ENCODE results near the gene HSD17B2.

DNA sequence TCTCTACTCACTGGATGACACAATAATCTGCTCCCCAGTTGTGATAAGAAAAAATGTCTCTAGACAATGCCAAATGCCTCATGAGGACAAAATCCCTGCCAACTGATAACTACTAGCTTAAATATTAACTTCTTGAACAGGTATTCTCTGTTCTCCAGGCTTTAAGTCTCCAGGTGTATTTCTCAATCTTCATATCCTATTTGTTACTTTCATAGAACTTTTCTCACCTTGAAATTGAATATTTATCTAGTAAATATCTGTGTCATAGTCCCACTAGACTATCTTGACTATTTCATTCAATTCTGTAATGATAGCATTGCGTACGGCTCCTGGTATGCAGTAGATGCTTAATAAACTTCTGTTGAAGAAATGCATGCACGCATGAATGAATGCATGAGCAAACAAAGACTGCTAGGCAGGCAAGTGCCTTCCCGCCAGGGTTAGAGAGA is 15.9 kb downstream of the HSD17B2 start:
- TF ChIP-seq, protein P1, sequence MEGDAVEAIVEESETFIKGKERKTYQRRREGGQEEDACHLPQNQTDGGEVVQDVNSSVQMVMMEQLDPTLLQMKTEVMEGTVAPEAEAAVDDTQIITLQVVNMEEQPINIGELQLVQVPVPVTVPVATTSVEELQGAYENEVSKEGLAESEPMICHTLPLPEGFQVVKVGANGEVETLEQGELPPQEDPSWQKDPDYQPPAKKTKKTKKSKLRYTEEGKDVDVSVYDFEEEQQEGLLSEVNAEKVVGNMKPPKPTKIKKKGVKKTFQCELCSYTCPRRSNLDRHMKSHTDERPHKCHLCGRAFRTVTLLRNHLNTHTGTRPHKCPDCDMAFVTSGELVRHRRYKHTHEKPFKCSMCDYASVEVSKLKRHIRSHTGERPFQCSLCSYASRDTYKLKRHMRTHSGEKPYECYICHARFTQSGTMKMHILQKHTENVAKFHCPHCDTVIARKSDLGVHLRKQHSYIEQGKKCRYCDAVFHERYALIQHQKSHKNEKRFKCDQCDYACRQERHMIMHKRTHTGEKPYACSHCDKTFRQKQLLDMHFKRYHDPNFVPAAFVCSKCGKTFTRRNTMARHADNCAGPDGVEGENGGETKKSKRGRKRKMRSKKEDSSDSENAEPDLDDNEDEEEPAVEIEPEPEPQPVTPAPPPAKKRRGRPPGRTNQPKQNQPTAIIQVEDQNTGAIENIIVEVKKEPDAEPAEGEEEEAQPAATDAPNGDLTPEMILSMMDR (IDR thresholded peaks at IDR 0.05 in 2 of 3, conservative IDR thresholded peaks at IDR 0.05 in 1 of 3; ENCODE audit: borderline replicate concordance in 1 of 3, insufficient read depth in 1 of 3, low read depth in 2 of 3, low read length in 2 of 3): no peak
- no peak for TF ChIP-seq CEBPB (IDR thresholded peaks at IDR 0.05; ENCODE audit: low read depth)
